Loucy (cell line): ENCODE data around the gene COBLL1.

ENCODE experiments used
- H2AFZ ChIP-seq: fragments of 200-600 bp; sonication (generic); 2 replicates; pipeline ENCODE4 v1.6.0; 2016; ENCODE audit warnings: antibody characterized with exemption, mild to moderate bottlenecking, low read length, moderate library complexity
- H3F3A ChIP-seq: fragments of 200-600 bp; 2 replicates; pipeline ENCODE4 v1.6.0; 2016; ENCODE audit warnings: antibody characterized with exemption, low read depth, mild to moderate bottlenecking
- H3K27me3 ChIP-seq: fragments of 200-600 bp; sonication (generic); 2 replicates; pipeline ENCODE4 v1.6.1; 2014; ENCODE audit warnings: low read length, mild to moderate bottlenecking; ENCODE audit not compliant: insufficient read depth, poor library complexity, severe bottlenecking
- H3K36me3 ChIP-seq: fragments of 200-600 bp; sonication (generic); 2 replicates; pipeline ENCODE4 v1.6.1; 2016; ENCODE audit warnings: low read length; ENCODE audit not compliant: insufficient read depth
- H3K4me1 ChIP-seq: fragments of 200-600 bp; sonication (generic); 2 replicates; pipeline ENCODE4 v1.5.1; 2014; ENCODE audit warnings: low read length, mild to moderate bottlenecking; ENCODE audit not compliant: insufficient read depth, poor library complexity, severe bottlenecking
- H3K4me2 ChIP-seq: fragments of 200-600 bp; sonication (generic); 2 replicates; pipeline ENCODE4 v1.6.0; 2014; ENCODE audit warnings: antibody characterized with exemption, low read length, low read depth, mild to moderate bottlenecking; ENCODE audit not compliant: poor library complexity, severe bottlenecking
- H3K4me3 ChIP-seq: fragments of 200-600 bp; sonication (generic); 2 replicates; pipeline ENCODE4 v1.5.1; 2014; ENCODE audit warnings: low read length, mild to moderate bottlenecking, mixed read lengths; ENCODE audit not compliant: poor library complexity, severe bottlenecking
- H3K79me2 ChIP-seq: fragments of 200-600 bp; sonication (generic); 2 replicates; pipeline ENCODE4 v1.6.1; 2014; ENCODE audit warnings: low read length; ENCODE audit not compliant: insufficient read depth
- H3K9ac ChIP-seq: fragments of 200-600 bp; sonication (generic); 2 replicates; pipeline ENCODE4 v1.6.0; 2014; ENCODE audit warnings: mild to moderate bottlenecking, low read depth, low read length, moderate library complexity; ENCODE audit not compliant: poor library complexity, severe bottlenecking
- H3K9me2 ChIP-seq: fragments of 200-600 bp; sonication (generic); replicated peaks from 2 replicates; pipeline ENCODE4 v1.6.1; 2016; ENCODE audit warnings: low read depth, low read length, mixed read lengths
- H3K9me3 ChIP-seq: fragments of 200-600 bp; sonication (generic); 2 replicates; pipeline ENCODE4 v1.6.1; 2014; ENCODE audit warnings: mild to moderate bottlenecking, antibody characterized with exemption, low read length, low read depth; ENCODE audit not compliant: insufficient read depth
- H4K20me1 ChIP-seq: fragments of 200-600 bp; sonication (generic); 2 replicates; pipeline ENCODE4 v1.6.0; 2014; ENCODE audit warnings: antibody characterized with exemption, low read length, mild to moderate bottlenecking; ENCODE audit not compliant: insufficient read depth, poor library complexity, severe bottlenecking
- EZH2phosphoT487 ChIP-seq: fragments of 200-600 bp; IDR thresholded peaks from 2 replicates; pipeline ENCODE4 v1.6.1; 2018; ENCODE audit warnings: antibody characterized with exemption, mild to moderate bottlenecking, moderate library complexity, borderline replicate concordance
- TF ChIP-seq, protein P1 (sequence below): fragments of 200-600 bp; sonication (generic); conservative IDR thresholded peaks from 2 replicates; pipeline ENCODE4 v1.5.1; 2014; ENCODE audit warnings: mild to moderate bottlenecking, antibody characterized with exemption, low read length

The COBLL1 gene

DNA sequence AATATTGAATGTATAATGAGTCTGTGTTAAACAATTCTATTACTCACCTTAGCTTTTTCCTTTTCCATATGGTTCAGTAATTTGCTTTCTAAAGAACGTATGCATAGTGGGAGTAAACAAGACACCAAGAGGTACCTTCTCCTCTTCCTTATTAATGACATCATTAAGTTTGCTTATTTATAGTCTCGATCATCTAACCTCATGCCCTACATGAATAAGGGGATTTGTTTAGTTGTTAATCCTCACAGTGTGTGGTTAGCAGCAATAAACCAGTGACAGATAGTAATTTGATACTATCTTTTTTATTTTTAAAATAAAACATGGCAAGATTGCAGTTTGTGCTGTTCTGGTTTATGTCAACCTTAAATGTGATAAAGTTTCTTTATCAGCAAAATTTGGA is 69.7 kb downstream of the COBLL1 start:
- Histone ChIP-seq H3K4me1 (no peaks in the 10 kb centered on the region), H3F3A (no peaks in the 10 kb centered on the region), H4K20me1 (no peaks in the 10 kb centered on the region), H3K4me3 (no peak overlapping the region), H3K27me3 (no peaks in the 10 kb centered on the region), H3K9me3 (no peaks in the 10 kb centered on the region), H2AFZ (no peak overlapping the region), H3K36me3 (no peaks in the 10 kb centered on the region), H3K9me2 (no peaks in the 10 kb centered on the region), H3K79me2 (no peaks in the 10 kb centered on the region), H3K9ac (no peak overlapping the region), H3K4me2 (no peak overlapping the region)
- TF ChIP-seq, protein P1, sequence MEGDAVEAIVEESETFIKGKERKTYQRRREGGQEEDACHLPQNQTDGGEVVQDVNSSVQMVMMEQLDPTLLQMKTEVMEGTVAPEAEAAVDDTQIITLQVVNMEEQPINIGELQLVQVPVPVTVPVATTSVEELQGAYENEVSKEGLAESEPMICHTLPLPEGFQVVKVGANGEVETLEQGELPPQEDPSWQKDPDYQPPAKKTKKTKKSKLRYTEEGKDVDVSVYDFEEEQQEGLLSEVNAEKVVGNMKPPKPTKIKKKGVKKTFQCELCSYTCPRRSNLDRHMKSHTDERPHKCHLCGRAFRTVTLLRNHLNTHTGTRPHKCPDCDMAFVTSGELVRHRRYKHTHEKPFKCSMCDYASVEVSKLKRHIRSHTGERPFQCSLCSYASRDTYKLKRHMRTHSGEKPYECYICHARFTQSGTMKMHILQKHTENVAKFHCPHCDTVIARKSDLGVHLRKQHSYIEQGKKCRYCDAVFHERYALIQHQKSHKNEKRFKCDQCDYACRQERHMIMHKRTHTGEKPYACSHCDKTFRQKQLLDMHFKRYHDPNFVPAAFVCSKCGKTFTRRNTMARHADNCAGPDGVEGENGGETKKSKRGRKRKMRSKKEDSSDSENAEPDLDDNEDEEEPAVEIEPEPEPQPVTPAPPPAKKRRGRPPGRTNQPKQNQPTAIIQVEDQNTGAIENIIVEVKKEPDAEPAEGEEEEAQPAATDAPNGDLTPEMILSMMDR = no peak
- no peak for TF ChIP-seq EZH2phosphoT487

DNA sequence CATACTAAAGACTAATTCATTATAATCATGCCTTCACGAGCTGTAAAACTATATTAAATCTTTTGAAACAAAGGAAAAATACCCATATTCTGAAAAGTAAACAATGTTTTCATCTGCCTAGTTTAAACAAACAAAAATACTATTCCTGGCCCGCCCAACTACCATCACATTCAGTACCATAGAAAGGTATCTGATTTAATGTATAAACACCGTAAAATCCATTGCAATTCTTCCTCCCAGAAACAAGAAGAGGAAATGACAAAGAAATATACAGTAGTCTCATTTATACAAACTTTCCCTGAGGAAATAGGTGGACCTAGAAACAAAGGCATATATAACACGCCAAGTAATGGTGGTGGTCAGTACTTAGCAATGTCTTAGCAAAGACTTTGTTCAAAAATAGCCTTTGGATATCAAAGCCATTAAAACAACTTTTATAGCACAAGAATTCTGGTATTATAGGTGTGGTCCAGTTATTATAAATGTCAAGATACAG is 71.2 kb downstream of the COBLL1 start:
- Histone ChIP-seq H3F3A (no peaks in the 10 kb centered on the region), H4K20me1 (no peaks in the 10 kb centered on the region), H3K9me2 (no peaks in the 10 kb centered on the region), H3K27me3 (no peaks in the 10 kb centered on the region), H3K9me3 (no peaks in the 10 kb centered on the region), H3K4me1 (no peaks in the 10 kb centered on the region), H3K79me2 (no peaks in the 10 kb centered on the region), H3K36me3 (no peaks in the 10 kb centered on the region), H2AFZ (no peak overlapping the region), H3K4me3 (no peak overlapping the region), H3K9ac (no peak overlapping the region), H3K4me2 (no peak overlapping the region)
- TF ChIP-seq EZH2phosphoT487 = no peak
- TF ChIP-seq, protein P1 = no peak

- Histone ChIP-seq H2AFZ (no peak overlapping the region), H3F3A (no peaks in the 10 kb centered on the region), H4K20me1 (no peaks in the 10 kb centered on the region), H3K27me3 (no peaks in the 10 kb centered on the region), H3K9me3 (no peaks in the 10 kb centered on the region), H3K36me3 (no peaks in the 10 kb centered on the region), H3K9ac (no peak overlapping the region), H3K9me2 (no peaks in the 10 kb centered on the region), H3K4me2 (no peak overlapping the region), H3K79me2 (no peaks in the 10 kb centered on the region), H3K4me1 (no peaks in the 10 kb centered on the region), H3K4me3 (no peak overlapping the region)
- TF ChIP-seq, protein P1 = no peak
- no peak for TF ChIP-seq EZH2phosphoT487
Measured at GRCh38 chr2:164766954-164767320, 74.7 kb downstream of the COBLL1 start.
